HUES48 (cell line): ENCODE measurements around the gene TMEM132E.

Experiments
- H3K27ac ChIP-seq: one replicate; pipeline ENCODE4 v1.7.0; 2013; ENCODE audit warnings: low read depth, low read length, inconsistent platforms
- H3K27me3 ChIP-seq: 2 replicates; pipeline ENCODE4 v1.6.1; 2013; ENCODE audit warnings: mild to moderate bottlenecking, low read length; ENCODE audit not compliant: control insufficient read depth, insufficient read depth
- H3K36me3 ChIP-seq: 2 replicates; pipeline ENCODE4 v1.6.1; 2013; ENCODE audit warnings: low read length; ENCODE audit not compliant: control insufficient read depth, insufficient read depth
- H3K4me1 ChIP-seq: 2 replicates; pipeline ENCODE4 v1.6.1; 2013; ENCODE audit warnings: mild to moderate bottlenecking, low read length; ENCODE audit not compliant: control insufficient read depth, insufficient read depth
- H3K4me3 ChIP-seq: 2 replicates; pipeline ENCODE4 v1.5.1; 2013; ENCODE audit warnings: mild to moderate bottlenecking, low read depth, low read length
- H3K9ac ChIP-seq: 2 replicates; pipeline ENCODE4 v1.6.1; 2013; ENCODE audit warnings: mild to moderate bottlenecking, low read depth, low read length, moderate library complexity
- H3K9me3 ChIP-seq: 2 replicates; pipeline ENCODE4 v1.6.1; 2013; ENCODE audit warnings: low read length; ENCODE audit not compliant: control insufficient read depth, insufficient read depth

Gene TMEM132E

GRCh38 chr17:34619687-34620217, 40.4 kb downstream of the TMEM132E start:
- peaks cover 23% of the 10 kb centered on the region for H3K27me3 ChIP-seq
- no peaks in the 10 kb centered on the region for H3K9me3 ChIP-seq
- no peak overlapping the region for H3K4me3 ChIP-seq
- peaks cover 32% of the 10 kb centered on the region for H3K4me1 ChIP-seq
- no peak overlapping the region for H3K27ac ChIP-seq
- no peaks in the 10 kb centered on the region for H3K36me3 ChIP-seq
- no peak overlapping the region for H3K9ac ChIP-seq

- Histone ChIP-seq H3K9ac (no peak overlapping the region), H3K4me1 (peaks cover 33% of the 10 kb centered on the region), H3K9me3 (no peaks in the 10 kb centered on the region), H3K27ac (no peak overlapping the region), H3K4me3 (no peak overlapping the region), H3K36me3 (no peaks in the 10 kb centered on the region), H3K27me3 (peaks cover 27% of the 10 kb centered on the region)
These were observed 41.1 kb downstream of the TMEM132E start for GRCh38 chr17:34620458-34620857.

- peaks cover 16% of the 10 kb centered on the region for H3K4me1 ChIP-seq
- peaks cover 44% of the 10 kb centered on the region for H3K27me3 ChIP-seq
- H3K36me3 ChIP-seq, result no peaks in the 10 kb centered on the region
- H3K9me3 ChIP-seq, result no peaks in the 10 kb centered on the region
- no peak overlapping the region for H3K9ac ChIP-seq
- no peak overlapping the region for H3K27ac ChIP-seq
- H3K4me3 ChIP-seq, result no peak overlapping the region
These were observed 43.7 kb downstream of the TMEM132E start for GRCh38 chr17:34622862-34623623.

GRCh38 chr17:34623856-34624766, 44.7 kb downstream of the TMEM132E start:
- Histone ChIP-seq H3K9ac (no peak overlapping the region), H3K4me3 (no peak overlapping the region), H3K9me3 (no peaks in the 10 kb centered on the region)

GRCh38 chr17:34624767-34625383, 45.5 kb downstream of the TMEM132E start:
- Histone ChIP-seq H3K27me3 (peaks cover 58% of the 10 kb centered on the region), H3K4me1 (peaks cover 16% of the 10 kb centered on the region), H3K9ac (no peak overlapping the region), H3K4me3 (no peak overlapping the region), H3K27ac (no peak overlapping the region), H3K36me3 (no peaks in the 10 kb centered on the region), H3K9me3 (no peaks in the 10 kb centered on the region)

More at GRCh38 chr17:34623856-34624766, 44.7 kb downstream of the TMEM132E start:
- H3K27ac ChIP-seq, result no peak overlapping the region
- H3K36me3 ChIP-seq, result no peaks in the 10 kb centered on the region
- peaks cover 53% of the 10 kb centered on the region for H3K27me3 ChIP-seq
- peaks cover 16% of the 10 kb centered on the region for H3K4me1 ChIP-seq

GRCh38 chr17:34626121-34626681, 46.8 kb downstream of the TMEM132E start:
- H3K27me3 ChIP-seq, result peaks cover 58% of the 10 kb centered on the region
- H3K9me3 ChIP-seq, result no peaks in the 10 kb centered on the region
- H3K4me1 ChIP-seq, result peaks cover 16% of the 10 kb centered on the region
- no peak overlapping the region for H3K9ac ChIP-seq
- H3K36me3 ChIP-seq, result no peaks in the 10 kb centered on the region
- no peak overlapping the region for H3K27ac ChIP-seq
- no peak overlapping the region for H3K4me3 ChIP-seq

GRCh38 chr17:34628879-34629278, 49.5 kb downstream of the TMEM132E start:
- peaks cover 21% of the 10 kb centered on the region for H3K4me1 ChIP-seq
- no peak overlapping the region for H3K4me3 ChIP-seq
- H3K9ac ChIP-seq, result no peak overlapping the region
- H3K27me3 ChIP-seq, result peaks cover 61% of the 10 kb centered on the region
- no peaks in the 10 kb centered on the region for H3K36me3 ChIP-seq
- H3K9me3 ChIP-seq, result no peaks in the 10 kb centered on the region
- H3K27ac ChIP-seq, result no peak overlapping the region

- Histone ChIP-seq H3K27me3 (peaks cover 52% of the 10 kb centered on the region), H3K36me3 (no peaks in the 10 kb centered on the region), H3K4me1 (peaks cover 10% of the 10 kb centered on the region), H3K4me3 (no peak overlapping the region), H3K9ac (no peak overlapping the region), H3K9me3 (no peaks in the 10 kb centered on the region), H3K27ac (no peak overlapping the region)
These were observed 54.0 kb downstream of the TMEM132E start for GRCh38 chr17:34633351-34633750.

- no peak overlapping the region for H3K4me3 ChIP-seq
- no peaks in the 10 kb centered on the region for H3K36me3 ChIP-seq
- no peak overlapping the region for H3K9ac ChIP-seq
- peaks cover 53% of the 10 kb centered on the region for H3K27me3 ChIP-seq
- peaks cover 10% of the 10 kb centered on the region for H3K4me1 ChIP-seq
- H3K9me3 ChIP-seq, result no peaks in the 10 kb centered on the region
- H3K27ac ChIP-seq, result no peak overlapping the region
These were observed 54.4 kb downstream of the TMEM132E start for GRCh38 chr17:34633760-34634159.

- Histone ChIP-seq H3K27me3 (peaks cover 50% of the 10 kb centered on the region), H3K9me3 (no peaks in the 10 kb centered on the region), H3K4me1 (peaks cover 10% of the 10 kb centered on the region), H3K27ac (no peak overlapping the region), H3K36me3 (no peaks in the 10 kb centered on the region), H3K4me3 (no peak overlapping the region), H3K9ac (no peak overlapping the region)
These were observed 55.3 kb downstream of the TMEM132E start for GRCh38 chr17:34634551-34635160.
